HFFc6 (cell line): ENCODE results near the gene KLF5. TPM values are rescaled to one million over a fixed set of nuclear protein-coding genes. Genes with fewer than 3 reads are reported as not detected.
A peak's percentile ranks its signal among the peaks of the same experiment; 100 is the strongest.

Experiments
- DNase-seq: peaks from one replicate; pipeline ENCODE4 v3.0.0-alpha.2; 2018
- H3K27ac Mint-ChIP-seq: 2 replicates; pipeline ENCODE4 v1.8.0; 2020; ENCODE audit warnings: mild to moderate bottlenecking, mixed read lengths
- H3K27me3 Mint-ChIP-seq: 2 replicates; pipeline ENCODE4 v1.8.0; 2021; ENCODE audit warnings: mild to moderate bottlenecking, moderate library complexity, mixed read lengths; ENCODE audit not compliant: insufficient read depth
- H3K36me3 Mint-ChIP-seq: 2 replicates; pipeline ENCODE4 v1.8.0; 2021; ENCODE audit warnings: low read depth, mixed read lengths
- H3K4me1 Mint-ChIP-seq: 2 replicates; pipeline ENCODE4 v1.8.0; 2020; ENCODE audit warnings: low read depth, mixed read lengths
- H3K4me3 Mint-ChIP-seq: 2 replicates; pipeline ENCODE4 v1.8.0; 2020; ENCODE audit warnings: mild to moderate bottlenecking, moderate library complexity, mixed read lengths
- H3K9me3 Mint-ChIP-seq: 2 replicates; pipeline ENCODE4 v1.8.0; 2020; ENCODE audit warnings: mild to moderate bottlenecking, mixed read lengths
- CTCF ChIP-seq: fragments of 200-600 bp; sonication (generic); IDR thresholded peaks from 2 replicates; pipeline ENCODE4 v1.5.0; 2021; ENCODE audit warnings: antibody characterized with exemption, mild to moderate bottlenecking
- total RNA-seq, 6 experiments: library from RNA; stranded (reverse); fragmentation: NEBNext Ultra II Directional; extraction: Animal tissue kit (Norgen Biotek cat#: 25700); gene quantifications; 2 replicates in 1 of 6; 3 replicates in 5 of 6; pipeline ENCODE4 v1.2.3, GENCODE V29; 2021

KLF5 gene
- total RNA-seq, 6 experiments from 2014 or later: 20.3 to 37.1 (median 28.5) TPM

GRCh38 chr13:73065036-73065435 lies 6.2 kb downstream of the KLF5 start:
- Mint-ChIP-seq H3K36me3 (peaks cover 55% of the 10 kb centered on the region), H3K4me3 (no peak overlapping the region), H3K4me1 (peaks cover 56% of the 10 kb centered on the region), H3K27me3 (no peaks in the 10 kb centered on the region; the same call in 1 of the 2 replicates), H3K9me3 (no peaks in the 10 kb centered on the region), H3K27ac (peak overlapping the region; percentile 61)
- peak; percentile 31 for DNase-seq
- TF ChIP-seq CTCF: no peak

GRCh38 chr13:73065665-73066340 lies 7.0 kb downstream of the KLF5 start:
- Mint-ChIP-seq H3K36me3 (peaks cover 55% of the 10 kb centered on the region), H3K27me3 (no peaks in the 10 kb centered on the region; the same call in 1 of the 2 replicates), H3K4me1 (peaks cover 64% of the 10 kb centered on the region), H3K27ac (no peak overlapping the region), H3K4me3 (no peak overlapping the region), H3K9me3 (no peaks in the 10 kb centered on the region)
- no peak for TF ChIP-seq CTCF
- DNase-seq: no peak

- H3K27me3 Mint-ChIP-seq: no peaks in the 10 kb centered on the region
- peak overlapping the region; percentile 52 for H3K4me3 Mint-ChIP-seq
- peaks cover 55% of the 10 kb centered on the region for H3K36me3 Mint-ChIP-seq
- H3K4me1 Mint-ChIP-seq: peaks cover 62% of the 10 kb centered on the region
- no peak for TF ChIP-seq CTCF
- no peak for DNase-seq
- peak overlapping the region; percentile 66 for H3K27ac Mint-ChIP-seq
- no peaks in the 10 kb centered on the region for H3K9me3 Mint-ChIP-seq
Observed at GRCh38 chr13:73069206-73069805, 10.5 kb downstream of the KLF5 start.

DNA sequence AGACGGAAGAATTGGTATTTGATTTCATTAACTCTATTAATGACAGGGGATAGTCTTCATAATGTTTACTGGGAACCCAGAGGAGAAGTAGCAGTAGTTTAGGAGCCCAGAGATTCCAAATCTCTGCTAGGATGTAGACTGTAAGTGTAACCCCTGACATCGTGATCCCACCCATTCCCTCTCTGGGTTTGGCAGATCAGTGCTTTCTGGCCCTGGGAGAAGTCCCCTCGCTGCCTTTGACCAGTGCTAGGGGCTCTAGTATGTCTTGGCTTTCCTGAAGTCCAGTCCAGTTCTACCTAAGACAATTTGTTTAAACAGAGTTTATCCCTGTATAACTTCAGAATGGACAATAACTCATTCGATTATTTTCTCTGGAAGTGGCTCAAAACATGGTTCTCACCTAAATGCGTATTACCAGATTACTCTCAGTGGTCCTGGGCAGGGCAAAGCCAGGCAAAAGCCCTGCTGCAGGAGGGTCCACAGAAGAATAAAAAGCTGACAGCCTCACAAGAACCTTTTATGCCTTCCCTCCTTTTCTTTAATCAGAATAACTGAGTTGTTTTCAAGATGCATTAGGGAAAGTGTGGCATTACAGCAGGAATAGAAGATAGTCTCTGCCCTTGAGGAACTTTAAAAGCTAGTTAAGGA lies 11.8 kb downstream of the KLF5 start:
- no peak for DNase-seq
- Mint-ChIP-seq H3K9me3 (no peaks in the 10 kb centered on the region), H3K4me1 (peaks cover 70% of the 10 kb centered on the region), H3K36me3 (peaks cover 61% of the 10 kb centered on the region), H3K27ac (peak overlapping the region; percentile 1; the same call in 1 of the 2 replicates), H3K27me3 (no peaks in the 10 kb centered on the region), H3K4me3 (no peak overlapping the region)
- no peak for TF ChIP-seq CTCF

- Mint-ChIP-seq H3K27me3 (no peaks in the 10 kb centered on the region), H3K27ac (0 out of 2 replicates have a peak overlapping the region, but pooled peaks have one; percentile 16), H3K36me3 (peaks cover 64% of the 10 kb centered on the region), H3K4me3 (no peak overlapping the region), H3K9me3 (no peaks in the 10 kb centered on the region), H3K4me1 (peaks cover 69% of the 10 kb centered on the region)
- DNase-seq: no peak
- TF ChIP-seq CTCF: no peak
Observed at GRCh38 chr13:73072239-73072900, 13.6 kb downstream of the KLF5 start.
